Transverse colon (tissue), 4 donors: ENCODE results near the gene EHF. TPM values are rescaled to one million over a fixed set of nuclear protein-coding genes. Genes with fewer than 3 reads are reported as not detected.
A peak's percentile ranks its signal among the peaks of the same experiment; 100 is the strongest.

Source experiments
- DNase-seq: peaks from one replicate; pipeline ENCODE4 v3.0.0-alpha.2; 2019
- H3K27ac ChIP-seq, 4 donors: fragments of 200-600 bp; sonication (generic); 2 replicates each; pipeline ENCODE4 v1.5.1; 2016 to 2018; ENCODE audit warnings: inconsistent platforms in 4 of 4
- H3K27me3 ChIP-seq: fragments of 200-600 bp; sonication (generic); 2 replicates; pipeline ENCODE4 v1.5.1; 2017; ENCODE audit warnings: inconsistent platforms
- H3K36me3 ChIP-seq, 4 donors: fragments of 200-600 bp; sonication (generic); 2 replicates each; pipeline ENCODE4 v1.5.1; 2017 to 2019; ENCODE audit warnings: inconsistent platforms in 4 of 4
- H3K4me1 ChIP-seq, 4 donors: fragments of 200-600 bp; sonication (generic); 2 replicates each; pipeline ENCODE4 v1.5.1; 2017 to 2020; ENCODE audit warnings: inconsistent platforms in 4 of 4
- H3K4me3 ChIP-seq, 4 donors: fragments of 200-600 bp; sonication (generic); 1 replicate in 1 of 4; 2 replicates in 3 of 4; pipeline versions ENCODE4 v1.5.1 to v1.6.1; 2017 to 2019; ENCODE audit warnings: inconsistent platforms in 4 of 4
- H3K9me3 ChIP-seq, 2 donors: fragments of 200-600 bp; sonication (generic); 2 replicates each; pipeline ENCODE4 v1.5.1; 2017 to 2019; ENCODE audit warnings: inconsistent platforms in 2 of 2
- CTCF ChIP-seq, 5 experiments: fragments of 200-600 bp in 3 of 5; fragments of 450-650 bp in 2 of 5; sonication (generic) in 3 of 5; IDR thresholded peaks; 1 replicate in 2 of 5; 2 replicates in 3 of 5; pipeline ENCODE4 v1.5.1; 2016 to 2017; ENCODE audit warnings: antibody characterized with exemption in 5 of 5, inconsistent platforms in 3 of 5, mild to moderate bottlenecking in 2 of 5, moderate library complexity in 1 of 5
- EP300 ChIP-seq: sonication (generic); formaldehyde crosslinking; IDR thresholded peaks from one replicate; pipeline ENCODE4 v1.6.1; 2017; ENCODE audit warnings: antibody characterized with exemption, low read depth
- POLR2A ChIP-seq: fragments of 450-650 bp; IDR thresholded peaks from one replicate; pipeline ENCODE4 v1.6.1; 2016; ENCODE audit warnings: antibody characterized with exemption, mild to moderate bottlenecking, moderate library complexity
- POLR2AphosphoS5 ChIP-seq, 3 donors: sonication (generic); formaldehyde crosslinking; IDR thresholded peaks; one replicate each; pipeline ENCODE4 v1.6.1; 2016; ENCODE audit warnings: antibody characterized with exemption in 3 of 3
- WGBS, 2 donors: methylation state at CpG; one replicate each; pipeline ENCODE4 v1.1.5; 2018; ENCODE audit warnings: low coverage in 1 of 2; 5-methylcytosine and 5-hydroxymethylcytosine counted together
- in situ Hi-C, 4 donors: fragments of 200-750 bp; cut with MboI; loops; one replicate each; pipeline versions ENCODE4 v1.15.0 to v1.15.1; 2017; ENCODE audit warnings: low sequenced_read_pairs in 3 of 4, low pct_ligation_motif_present in 1 of 4, low pct_unique_long_range_greater_than_20kb in 1 of 4
- intact Hi-C: fragments of 100-400 bp; cut with DNase I; formaldehyde crosslinking; loops from one replicate; pipeline ENCODE4 v1.15.1; 2023; ENCODE audit warnings: low total_unique reads
- total RNA-seq, 4 donors: library from RNA; depleted of rRNA; stranded (reverse); fragments of >200 nt; gene quantifications; one replicate each; pipeline ENCODE4 v1.1.0, GENCODE V29; 2016

EHF gene
- 100 to 1,000 TPM; 206 to 406 (median 262) TPM for total RNA-seq

- intact Hi-C loops, result no loop called here
- Histone ChIP-seq H3K4me1 (peaks cover 0 to 19% (median 3%) of the 10 kb centered on the region in 4 donors), H3K27me3 (no peaks in the 10 kb centered on the region), H3K27ac (peak within 1 kb of the TSS; percentile 77 to 87 (median 86)), H3K4me3 (peak within 1 kb of the TSS; percentile 3 to 53 (median 42)), H3K9me3 (no peaks in the 10 kb centered on the region), H3K36me3 (no peaks in the 10 kb centered on the region)
- in situ Hi-C loops, result no loop called here
- no peak for TF ChIP-seq EP300
- TF ChIP-seq POLR2A, result peak; percentile 90
- TF ChIP-seq CTCF (IDR thresholded peaks at IDR 0.05), result peak in 2 of 5 experiments; percentile 28 to 32
- peak; percentile 75 to 94 (median 89) for TF ChIP-seq POLR2AphosphoS5 (IDR thresholded peaks at IDR 0.05)
- DNase-seq, result peak; percentile 79
- 33 to 39% methylated on average over 5 to 7 of the region's 7 CpGs for WGBS, 2 donors
Measured at GRCh38 chr11:34620820-34621792, at the start of gene EHF. TSS of gene EHF (plus strand) at chr11:34621093. CDS start at chr11:34642631, 21,538 bp downstream.

- no peak for TF ChIP-seq POLR2AphosphoS5 (IDR thresholded peaks at IDR 0.05)
- TF ChIP-seq EP300, result no peak
- TF ChIP-seq CTCF (IDR thresholded peaks at IDR 0.05), result no peak
- no peak for TF ChIP-seq POLR2A
- in situ Hi-C loops (no loop called here), intact Hi-C loops (no loop called here)
- Histone ChIP-seq H3K4me3 (no peak overlapping the region), H3K27ac (no peak overlapping the region), H3K9me3 (no peaks in the 10 kb centered on the region), H3K27me3 (peaks cover 19% of the 10 kb centered on the region), H3K4me1 (no peaks in the 10 kb centered on the region), H3K36me3 (no peaks in the 10 kb centered on the region)
- no peak for DNase-seq
- 86 to 94% methylated on average over 6 to 7 of the region's 7 CpGs for WGBS, 2 donors
Measured at GRCh38 chr11:34573537-34573936, 47.4 kb upstream of the EHF start.

DNA sequence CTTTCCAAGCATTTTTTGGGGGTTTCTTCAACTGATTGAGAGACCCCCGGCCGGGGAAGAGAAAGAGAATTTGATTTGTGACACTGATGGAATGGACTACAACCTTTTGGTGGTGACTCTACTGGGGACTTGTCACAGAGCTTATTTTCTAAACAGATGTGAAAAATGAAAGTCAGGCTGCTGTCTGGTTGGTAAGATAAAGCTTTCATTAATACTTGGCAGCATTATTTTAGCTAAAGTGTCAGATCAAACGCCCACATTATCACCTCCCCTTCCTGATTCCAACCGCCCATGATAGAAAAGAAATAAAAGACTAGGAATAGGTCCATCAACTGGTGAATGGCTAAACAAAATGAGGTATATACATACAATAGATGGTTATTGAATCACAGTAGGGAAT is 45.6 kb upstream of the EHF start:
- DNase-seq, result no peak
- no peaks in the 10 kb centered on the region for H3K4me1 ChIP-seq

More for the DNA sequence above, 45.6 kb upstream of the EHF start:
- no peak overlapping the region for H3K27ac ChIP-seq
- in situ Hi-C loops, result loop anchor here in 2 of 4 donors (25.0 kb wide), 3 partner anchors 312 to 837 kb away; partner anchors contain the start of gene SLC1A2 (in 1 of the 2)
- no peaks in the 10 kb centered on the region for H3K9me3 ChIP-seq
- no peak overlapping the region for H3K4me3 ChIP-seq
- H3K36me3 ChIP-seq, result no peaks in the 10 kb centered on the region
- intact Hi-C loops, result no loop called here
- peaks cover 22% of the 10 kb centered on the region for H3K27me3 ChIP-seq
- TF ChIP-seq EP300 (no peak), POLR2A (no peak), POLR2AphosphoS5 (IDR thresholded peaks at IDR 0.05) (no peak), CTCF (IDR thresholded peaks at IDR 0.05) (no peak)
- 58 to 69% methylated on average over 4 of the region's 4 CpGs for WGBS, 2 donors
